ENCODE data around the gene PSEN1.

Gene PSEN1

GRCh38 chr14:73241481-73242165 lies 105.3 kb downstream of the PSEN1 start:
- no peak for DNase-seq

GRCh38 chr14:73242357-73242901 lies 106.1 kb downstream of the PSEN1 start:
- no peak for DNase-seq

- DNase-seq: no peak
These were observed 107.0 kb downstream of the PSEN1 start for GRCh38 chr14:73243341-73243740.

GRCh38 chr14:73243748-73244147 lies 107.4 kb downstream of the PSEN1 start:
- no peak for DNase-seq

GRCh38 chr14:73244541-73245290 lies 108.4 kb downstream of the PSEN1 start:
- no peak for DNase-seq

- DNase-seq: no peak
These were observed 109.4 kb downstream of the PSEN1 start for GRCh38 chr14:73245480-73246325.

GRCh38 chr14:73246387-73247150 lies 110.3 kb downstream of the PSEN1 start:
- no peak for DNase-seq

GRCh38 chr14:73248108-73248868 lies 112.0 kb downstream of the PSEN1 start:
- no peak for DNase-seq

- no peak for DNase-seq
These were observed 112.8 kb downstream of the PSEN1 start for GRCh38 chr14:73249108-73249507.

GRCh38 chr14:73249564-73250316 lies 113.4 kb downstream of the PSEN1 start:
- DNase-seq: no peak

GRCh38 chr14:73250317-73250713 lies 114.0 kb downstream of the PSEN1 start:
- no peak for DNase-seq

- peak; percentile 79 for DNase-seq
These were observed 114.6 kb downstream of the PSEN1 start for GRCh38 chr14:73250781-73251500.

GRCh38 chr14:73251516-73252215 lies 115.4 kb downstream of the PSEN1 start:
- no peak for DNase-seq

- DNase-seq: no peak
These were observed 116.4 kb downstream of the PSEN1 start for GRCh38 chr14:73252491-73253322.

- no peak for DNase-seq
These were observed 117.0 kb downstream of the PSEN1 start for GRCh38 chr14:73253323-73253610.

GRCh38 chr14:73253721-73254120 lies 117.4 kb downstream of the PSEN1 start:
- no peak for DNase-seq

GRCh38 chr14:73254247-73255004 lies 118.1 kb downstream of the PSEN1 start:
- no peak for DNase-seq

- no peak for DNase-seq
These were observed 118.7 kb downstream of the PSEN1 start for GRCh38 chr14:73255005-73255400.

Data from NCI-H2107 (cell line).